HepG2 (cell line): ENCODE results near the gene TPBG. TPM values are rescaled to one million over a fixed set of nuclear protein-coding genes. Genes with fewer than 3 reads are reported as not detected.

Source experiments
- ATAC-seq: fragments of 200-7000 bp; cut with Tn5 transposase; 3 replicates; pipeline ENCODE4 v1.9.1; 2020; ENCODE audit warnings: mild to moderate bottlenecking, moderate library complexity
- BruUV-seq: library from RNA; stranded (reverse); fragments of 400-500 nt; replicated peaks from 2 replicates; lab custom pipeline; 2021; lab: Mats Ljungman, UMichigan
- CTCF ChIA-PET: fragments of 300-600 bp; formaldehyde crosslinking; extraction: SDS; loops from one replicate; lab custom pipeline; 2021; ENCODE audit warnings: low total read pairs, inconsistent platforms, low intra/inter-chr PET ratio; lab: Yijun Ruan, JAX
- POLR2A ChIA-PET: fragments of 350-600 bp; sonication (Branson Sonifier 250); formaldehyde crosslinking; loops from one replicate; lab custom pipeline; 2020; ENCODE audit warnings: antibody characterized with exemption, inconsistent platforms; lab: Yijun Ruan, JAX
- DNase-seq: peaks from one replicate; pipeline ENCODE4 v3.0.0-alpha.2; 2015; ENCODE audit warnings: low spot score
- FAIRE-seq: peaks from 3 replicates; lab custom pipeline; 2011; peaks lifted over from hg19 to GRCh38; lab: Jason Lieb, UNC
- H2AFZ ChIP-seq: one replicate; pipeline ENCODE4 v1.6.1; 2011; ENCODE audit warnings: low read length, inconsistent platforms
- H3K27ac ChIP-seq: fragments of 300-600 bp; 3 replicates; pipeline ENCODE4 v1.8.0; 2011; ENCODE audit warnings: mixed run types, mild to moderate bottlenecking, mixed read lengths, low read length, inconsistent platforms; ENCODE audit not compliant: insufficient read depth; ENCODE audit errors: extremely low read length
- H3K27me3 ChIP-seq, 2 experiments: fragments of 200-600 bp in 1 of 2; 2 replicates in 1 of 2; 3 replicates in 1 of 2; pipeline versions ENCODE4 v1.6.0 to v1.8.0; 2011; ENCODE audit warnings: low read length in 2 of 2, mild to moderate bottlenecking in 2 of 2, moderate library complexity in 2 of 2, inconsistent platforms in 1 of 2; ENCODE audit not compliant: insufficient read depth in 2 of 2, control insufficient read depth in 1 of 2
- H3K36me3 ChIP-seq, 2 experiments: fragments of 200-600 bp in 1 of 2; replicated peaks in 1 of 2; 2 replicates in 1 of 2; 3 replicates in 1 of 2; pipeline versions ENCODE4 v1.5.1 to v1.8.0; 2011; ENCODE audit warnings: low read length in 2 of 2, inconsistent platforms in 1 of 2; ENCODE audit not compliant: insufficient read depth in 2 of 2, control insufficient read depth in 1 of 2
- H3K4me1 ChIP-seq: 2 replicates; pipeline ENCODE4 v1.5.1; 2012; ENCODE audit warnings: low read length, inconsistent platforms; ENCODE audit not compliant: insufficient read depth
- H3K4me2 ChIP-seq: 2 replicates; pipeline ENCODE4 v1.6.0; 2011; ENCODE audit warnings: low read depth, low read length, inconsistent platforms
- H3K4me3 ChIP-seq, 3 experiments: fragments of 200-600 bp in 1 of 3; sonication (generic), shearing (Covaris generic) in 1 of 3; replicated peaks in 1 of 3; 2 replicates each; pipeline ENCODE4 v1.5.1; 2011 to 2016; ENCODE audit warnings: low read length in 3 of 3, inconsistent platforms in 2 of 3, low read depth in 2 of 3, mild to moderate bottlenecking in 2 of 3, control low read depth in 1 of 3, mixed read lengths in 1 of 3; ENCODE audit not compliant: insufficient read depth in 1 of 3
- H3K79me2 ChIP-seq: one replicate; pipeline ENCODE4 v1.6.1; 2011; ENCODE audit warnings: low read length, inconsistent platforms; ENCODE audit not compliant: insufficient read depth
- H3K9ac ChIP-seq: 2 replicates; pipeline ENCODE4 v1.6.0; 2011; ENCODE audit warnings: mild to moderate bottlenecking, low read depth, low read length, inconsistent platforms; ENCODE audit not compliant: insufficient read depth
- H3K9me3 ChIP-seq: 2 replicates; pipeline ENCODE4 v1.5.1; 2012; ENCODE audit warnings: mild to moderate bottlenecking, low read length
- H4K20me1 ChIP-seq: 2 replicates; pipeline ENCODE4 v1.6.0; 2011; ENCODE audit warnings: inconsistent platforms, mild to moderate bottlenecking, low read length, moderate library complexity; ENCODE audit not compliant: insufficient read depth
- ETV6 ChIP-seq: sonication (generic); formaldehyde crosslinking; conservative IDR thresholded peaks from 2 replicates; pipeline ENCODE4 v1.4.0; 2020; ENCODE audit warnings: missing genetic modification reagents
- HNRNPLL ChIP-seq: fragments of 200-400 bp; formaldehyde crosslinking; IDR thresholded peaks from 2 replicates; pipeline ENCODE4 v1.6.1; 2017; ENCODE audit warnings: mild to moderate bottlenecking, low read depth, low read length; ENCODE audit not compliant: poor library complexity, severe bottlenecking
- KAT8 ChIP-seq: IDR thresholded peaks from 2 replicates; pipeline ENCODE4 v1.6.1; 2016; ENCODE audit warnings: missing genetic modification reagents, missing compliant biosample characterization
- U2AF1 ChIP-seq: fragments of 200-400 bp; formaldehyde crosslinking; optimal IDR thresholded peaks from 2 replicates; pipeline ENCODE3; 2017; ENCODE audit warnings: mild to moderate bottlenecking, low read depth, low read length
- ZFP36L1 ChIP-seq: sonication (generic); formaldehyde crosslinking; IDR thresholded peaks from 2 replicates; pipeline ENCODE4 v1.8.0; 2022; ENCODE audit warnings: mild to moderate bottlenecking, missing genetic modification reagents, moderate library complexity
- ZNF260 ChIP-seq: sonication (generic); formaldehyde crosslinking; IDR thresholded peaks from 2 replicates; pipeline ENCODE4 v1.4.0; 2020; ENCODE audit warnings: missing genetic modification reagents, low read depth, mild to moderate bottlenecking, borderline replicate concordance
- ZNF430 ChIP-seq: sonication (generic); formaldehyde crosslinking; IDR thresholded peaks from 2 replicates; pipeline ENCODE4 v1.9.0; 2021; ENCODE audit warnings: mild to moderate bottlenecking, missing genetic modification reagents
- WGBS: methylation state at CpG from one replicate; pipeline ENCODE4 v1.1.6; 2017; ENCODE audit warnings: low lambda C conversion rate; 5-methylcytosine and 5-hydroxymethylcytosine counted together
- in situ Hi-C: cut with HindIII; loops from 2 replicates; pipeline ENCODE4 v1.10.0; 2017; ENCODE audit warnings: low pct_unique_long_range_greater_than_20kb; ENCODE audit not compliant: extremely low pct_ligation_motif_present
- intact Hi-C: fragments of 100-400 bp; cut with micrococcal nuclease; formaldehyde crosslinking; loops from one replicate; pipeline ENCODE4 v1.10.0; 2022; ENCODE audit not compliant: unreplicated experiment
- polyA plus RNA-seq, 8 experiments: library from polyadenylated mRNA; depleted of rRNA in 3 of 8; stranded (reverse) in 7 of 8; unstranded in 1 of 8; fragments of >200 nt; fragmentation: Illumina TruSeq in 4 of 8; extraction: Trizol in 4 of 8; gene quantifications; 2 replicates each; pipeline versions ENCODE4 v1.2.1 to v1.2.3, GENCODE V29; 2011 to 2016; ENCODE audit warnings: low read depth in 4 of 8, missing spikeins in 1 of 8, mixed read lengths in 1 of 8; ENCODE audit not compliant: insufficient read depth in 1 of 8
- total RNA-seq, 5 experiments: library from RNA; depleted of rRNA; stranded (reverse); fragments of >200 nt; fragmentation: Illumina TruSeq; extraction: Trizol; gene quantifications; 2 replicates each; pipeline ENCODE4 v1.2.3, GENCODE V29; 2016; ENCODE audit warnings: low read depth in 1 of 5
- TF ChIP-seq, protein P1 (sequence below), 2 experiments: fragments of 450-650 bp in 1 of 2; sonication (generic) in 1 of 2; formaldehyde crosslinking; IDR thresholded peaks; 2 replicates each; pipeline versions ENCODE4 v1.5.0 to v1.8.0; 2020 to 2022; ENCODE audit warnings: mild to moderate bottlenecking in 1 of 2, missing genetic modification reagents in 1 of 2
- TF ChIP-seq, protein P2 (sequence below): sonication (generic); formaldehyde crosslinking; conservative IDR thresholded peaks from 2 replicates; pipeline ENCODE4 v1.4.0; 2020; ENCODE audit warnings: mild to moderate bottlenecking, missing genetic modification reagents, moderate library complexity

TPBG gene
- total and polyA plus RNA-seq, 2 of the 13 experiments (the other 11 are each of a cell fraction or from before 2014, with no cell fraction given): 0.73 to 0.75 TPM

DNA sequence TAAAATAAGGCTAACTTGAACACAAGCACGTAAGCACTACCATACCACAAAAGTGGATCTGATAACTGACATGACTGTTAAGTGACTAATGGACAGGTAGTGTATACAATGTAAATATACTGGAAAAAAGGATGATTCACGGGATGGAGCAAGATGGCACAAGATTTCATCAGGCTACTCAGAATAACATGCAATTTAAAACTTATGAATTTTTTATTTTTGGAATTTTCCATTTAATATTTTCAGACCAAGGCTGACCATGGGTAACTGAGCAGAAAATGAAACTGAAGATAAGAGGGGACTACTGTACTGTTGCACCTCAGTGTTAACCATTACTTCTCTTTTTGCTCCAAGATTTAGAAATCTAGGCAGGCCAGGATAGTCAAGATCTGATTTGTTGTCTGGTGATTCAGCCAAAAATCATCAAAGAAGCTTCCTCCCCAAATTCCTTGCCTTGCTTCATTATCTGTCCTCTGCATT, 45.4 kb downstream of the TPBG start:
- H3K79me2 ChIP-seq: no peaks in the 10 kb centered on the region
- no peak overlapping the region for H3K27ac ChIP-seq
- intact Hi-C loops: no loop called here
- CTCF ChIA-PET: no interaction called here
- H2AFZ ChIP-seq: no peak overlapping the region
- no peak for TF ChIP-seq U2AF1
- TF ChIP-seq, protein P1, sequence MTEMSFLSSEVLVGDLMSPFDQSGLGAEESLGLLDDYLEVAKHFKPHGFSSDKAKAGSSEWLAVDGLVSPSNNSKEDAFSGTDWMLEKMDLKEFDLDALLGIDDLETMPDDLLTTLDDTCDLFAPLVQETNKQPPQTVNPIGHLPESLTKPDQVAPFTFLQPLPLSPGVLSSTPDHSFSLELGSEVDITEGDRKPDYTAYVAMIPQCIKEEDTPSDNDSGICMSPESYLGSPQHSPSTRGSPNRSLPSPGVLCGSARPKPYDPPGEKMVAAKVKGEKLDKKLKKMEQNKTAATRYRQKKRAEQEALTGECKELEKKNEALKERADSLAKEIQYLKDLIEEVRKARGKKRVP (CRISPR knock-in tag; IDR thresholded peaks at IDR 0.05): peak in 1 of 2 experiments; percentile 85; a peak in 2 of 4 replicates
- TF ChIP-seq, all 625 proteins: peak for 1
- Histone ChIP-seq H3K9me3 (no peaks in the 10 kb centered on the region), H3K27me3 (0 out of 5 replicates have a peak, but pooled peaks cover 0 to 1% of the 10 kb centered on the region in 2 experiments), H3K9ac (no peak overlapping the region), H3K4me1 (no peaks in the 10 kb centered on the region), H3K36me3 (no peaks in the 10 kb centered on the region), H3K4me2 (no peak overlapping the region), H3K4me3 (no peak overlapping the region), H4K20me1 (no peaks in the 10 kb centered on the region)
- ATAC-seq: no peak
- POLR2A ChIA-PET: no interaction called here
- in situ Hi-C loops: no loop called here
- no TSS peak for BruUV-seq
- no peak for DNase-seq
- WGBS: 2% methylated on average over 2 of the region's 2 CpGs
- FAIRE-seq: no peak

DNA sequence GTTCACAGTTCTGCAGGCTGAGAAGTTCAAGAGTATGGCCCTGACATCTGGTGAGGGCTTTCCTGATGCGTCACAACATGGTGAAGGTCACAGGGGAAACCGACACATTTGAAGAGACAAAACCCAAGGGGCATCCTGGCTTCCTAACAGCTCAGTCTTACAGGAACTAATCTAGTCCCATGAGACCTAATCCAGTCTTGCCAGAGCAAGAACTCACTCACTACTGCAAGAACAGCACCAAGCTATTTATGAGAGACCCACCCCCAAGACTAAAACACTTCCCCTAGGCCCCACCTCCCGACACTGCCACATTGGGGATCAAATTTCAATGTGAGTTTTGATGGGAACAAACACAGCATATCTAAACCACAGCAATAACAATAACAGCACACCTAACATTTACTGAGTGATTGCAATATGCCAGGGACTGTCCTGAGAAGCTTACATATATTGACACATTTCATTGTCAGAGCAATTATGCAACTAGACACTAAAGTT, 46.6 kb downstream of the TPBG start:
- Histone ChIP-seq H3K4me2 (no peak overlapping the region), H3K4me1 (no peaks in the 10 kb centered on the region), H4K20me1 (no peaks in the 10 kb centered on the region), H2AFZ (no peak overlapping the region), H3K9me3 (no peaks in the 10 kb centered on the region)
- BruUV-seq: no TSS peak
- ATAC-seq: no peak
- POLR2A ChIA-PET: no interaction called here
- TF ChIP-seq HNRNPLL (no peak), ZFP36L1 (CRISPR knock-in tag) (no peak), ZNF260 (CRISPR knock-in tag) (no peak), KAT8 (CRISPR knock-in tag) (no peak), ETV6 (no peak), ZNF430 (CRISPR knock-in tag) (no peak)
- TF ChIP-seq, protein P2, sequence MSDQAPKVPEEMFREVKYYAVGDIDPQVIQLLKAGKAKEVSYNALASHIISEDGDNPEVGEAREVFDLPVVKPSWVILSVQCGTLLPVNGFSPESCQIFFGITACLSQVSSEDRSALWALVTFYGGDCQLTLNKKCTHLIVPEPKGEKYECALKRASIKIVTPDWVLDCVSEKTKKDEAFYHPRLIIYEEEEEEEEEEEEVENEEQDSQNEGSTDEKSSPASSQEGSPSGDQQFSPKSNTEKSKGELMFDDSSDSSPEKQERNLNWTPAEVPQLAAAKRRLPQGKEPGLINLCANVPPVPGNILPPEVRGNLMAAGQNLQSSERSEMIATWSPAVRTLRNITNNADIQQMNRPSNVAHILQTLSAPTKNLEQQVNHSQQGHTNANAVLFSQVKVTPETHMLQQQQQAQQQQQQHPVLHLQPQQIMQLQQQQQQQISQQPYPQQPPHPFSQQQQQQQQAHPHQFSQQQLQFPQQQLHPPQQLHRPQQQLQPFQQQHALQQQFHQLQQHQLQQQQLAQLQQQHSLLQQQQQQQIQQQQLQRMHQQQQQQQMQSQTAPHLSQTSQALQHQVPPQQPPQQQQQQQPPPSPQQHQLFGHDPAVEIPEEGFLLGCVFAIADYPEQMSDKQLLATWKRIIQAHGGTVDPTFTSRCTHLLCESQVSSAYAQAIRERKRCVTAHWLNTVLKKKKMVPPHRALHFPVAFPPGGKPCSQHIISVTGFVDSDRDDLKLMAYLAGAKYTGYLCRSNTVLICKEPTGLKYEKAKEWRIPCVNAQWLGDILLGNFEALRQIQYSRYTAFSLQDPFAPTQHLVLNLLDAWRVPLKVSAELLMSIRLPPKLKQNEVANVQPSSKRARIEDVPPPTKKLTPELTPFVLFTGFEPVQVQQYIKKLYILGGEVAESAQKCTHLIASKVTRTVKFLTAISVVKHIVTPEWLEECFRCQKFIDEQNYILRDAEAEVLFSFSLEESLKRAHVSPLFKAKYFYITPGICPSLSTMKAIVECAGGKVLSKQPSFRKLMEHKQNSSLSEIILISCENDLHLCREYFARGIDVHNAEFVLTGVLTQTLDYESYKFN (CRISPR knock-in tag): no peak
- TF ChIP-seq, all 625 proteins: peak for 0
- Histone ChIP-seq H3K27me3 (peaks cover 0 to 1% of the 10 kb centered on the region in 2 experiments; a peak in 1 of 5 replicates), H3K4me3 (no peak overlapping the region), H3K9ac (no peak overlapping the region), H3K36me3 (no peaks in the 10 kb centered on the region), H3K27ac (no peak overlapping the region), H3K79me2 (no peaks in the 10 kb centered on the region)
- DNase-seq (no peak), FAIRE-seq (no peak)
- in situ Hi-C loops (no loop called here), intact Hi-C loops (no loop called here)
- 0% methylated on average over 3 of the region's 3 CpGs for WGBS
- CTCF ChIA-PET: no interaction called here
